Stimulated activated CD4-positive, alpha-beta T cell treated with anti-CD3 and anti-CD28 coated beads, Interleukin-1b, Interleukin-23, amount 100 ng/mL, for 1 hour (primary cell): ENCODE data around the gene SMAD5.

Experiments used
- DNase-seq, 2 donors: peaks; one replicate each; pipeline ENCODE4 v3.0.0-alpha.2; 2020; ENCODE audit warnings: low read depth in 2 of 2

The SMAD5 gene

GRCh38 chr5:136155761-136156160, 23.1 kb downstream of the SMAD5 start:
- DNase-seq, result no peak

- DNase-seq, result no peak
These were observed 24.9 kb downstream of the SMAD5 start for GRCh38 chr5:136157514-136157913.

- no peak for DNase-seq
These were observed 26.8 kb downstream of the SMAD5 start for GRCh38 chr5:136159457-136159856.

- DNase-seq, result no peak
These were observed 29.4 kb downstream of the SMAD5 start for GRCh38 chr5:136162008-136162407.

- no peak for DNase-seq
These were observed 31.6 kb downstream of the SMAD5 start for GRCh38 chr5:136164226-136164625.

- no peak for DNase-seq
These were observed 34.3 kb downstream of the SMAD5 start for GRCh38 chr5:136166909-136167308.

- no peak for DNase-seq
These were observed 36.6 kb downstream of the SMAD5 start for GRCh38 chr5:136169218-136169617.

- DNase-seq, result no peak
These were observed 41.5 kb downstream of the SMAD5 start for GRCh38 chr5:136174021-136174659.

- DNase-seq, result no peak
These were observed 50.0 kb downstream of the SMAD5 start for GRCh38 chr5:136182618-136183017.

GRCh38 chr5:136185974-136186665, 53.5 kb downstream of the SMAD5 start:
- no peak for DNase-seq

- no peak for DNase-seq
These were observed 54.2 kb downstream of the SMAD5 start for GRCh38 chr5:136186796-136187195.

- no peak for DNase-seq
These were observed 56.2 kb downstream of the SMAD5 start for GRCh38 chr5:136188859-136189258.

GRCh38 chr5:136190091-136190720, 57.6 kb downstream of the SMAD5 start:
- DNase-seq, result no peak

GRCh38 chr5:136190904-136191303, 58.3 kb downstream of the SMAD5 start:
- no peak for DNase-seq

GRCh38 chr5:136191304-136192014, 58.8 kb downstream of the SMAD5 start:
- no peak for DNase-seq

- DNase-seq, result no peak
These were observed 59.4 kb downstream of the SMAD5 start for GRCh38 chr5:136192015-136192525.

GRCh38 chr5:136192526-136193321, 60.1 kb downstream of the SMAD5 start, which contains the start of gene SMIM32:
Gene SMIM32, minus strand, starts transcription at chr5:136193162. Its CDS starts 638 bp downstream, at chr5:136192524.
- no peak for DNase-seq

- no peak for DNase-seq
These were observed 60.8 kb downstream of the SMAD5 start for GRCh38 chr5:136193322-136193935.

- no peak for DNase-seq
These were observed 61.9 kb downstream of the SMAD5 start for GRCh38 chr5:136194576-136194975.

- DNase-seq, result no peak
These were observed 63.6 kb downstream of the SMAD5 start for GRCh38 chr5:136195971-136196820.
